H9 (cell line): ENCODE results near the gene OR10A4. TPM values are rescaled to one million over a fixed set of nuclear protein-coding genes. Genes with fewer than 3 reads are reported as not detected.

Experiments
- DNase-seq: peaks from one replicate; pipeline ENCODE4 v3.0.0-alpha.2; 2017
- H2AFZ ChIP-seq: one replicate; pipeline ENCODE4 v1.6.1; 2013; ENCODE audit warnings: mild to moderate bottlenecking, low read length, control low read depth, moderate library complexity
- H2AK5ac ChIP-seq: 2 replicates; pipeline ENCODE4 v1.6.1; 2013; ENCODE audit warnings: low read length, control low read depth, mixed read lengths; ENCODE audit not compliant: insufficient read length
- H2BK120ac ChIP-seq: one replicate; pipeline ENCODE4 v1.6.1; 2013; ENCODE audit warnings: low read depth, mild to moderate bottlenecking, low read length, control low read depth, inconsistent platforms; ENCODE audit not compliant: poor library complexity, severe bottlenecking
- H2BK12ac ChIP-seq: 2 replicates; pipeline ENCODE4 v1.6.1; 2013; ENCODE audit warnings: low read length, control low read depth, mixed read lengths, low read depth; ENCODE audit not compliant: insufficient read length
- H2BK15ac ChIP-seq: 2 replicates; pipeline ENCODE4 v1.6.1; 2013; ENCODE audit warnings: low read depth, low read length, control low read depth
- H2BK20ac ChIP-seq: one replicate; pipeline ENCODE4 v1.6.1; 2013; ENCODE audit warnings: low read depth, mild to moderate bottlenecking, low read length, control low read depth, inconsistent platforms; ENCODE audit not compliant: poor library complexity, severe bottlenecking
- H2BK5ac ChIP-seq: 2 replicates; pipeline ENCODE4 v1.6.1; 2013; ENCODE audit warnings: low read length, control low read depth, mixed read lengths; ENCODE audit not compliant: insufficient read length
- H3K14ac ChIP-seq: 2 replicates; pipeline ENCODE4 v1.6.1; 2013; ENCODE audit warnings: low read length, control low read depth; ENCODE audit not compliant: insufficient read depth
- H3K18ac ChIP-seq: 2 replicates; pipeline ENCODE4 v1.6.1; 2013; ENCODE audit warnings: low read depth, mild to moderate bottlenecking, mixed read lengths, low read length, control low read depth; ENCODE audit not compliant: insufficient read length
- H3K23ac ChIP-seq: 2 replicates; pipeline ENCODE4 v1.6.1; 2013; ENCODE audit warnings: low read length, control low read depth, mixed read lengths, low read depth; ENCODE audit not compliant: insufficient read length
- H3K23me2 ChIP-seq: 2 replicates; pipeline ENCODE4 v1.6.1; 2013; ENCODE audit warnings: low read depth, mild to moderate bottlenecking, mixed read lengths, low read length, control low read depth; ENCODE audit not compliant: insufficient read length, poor library complexity, severe bottlenecking
- H3K27ac ChIP-seq: 2 replicates; pipeline ENCODE4 v1.5.1; 2013; ENCODE audit warnings: low read length, control low read depth, mixed read lengths, low read depth; ENCODE audit not compliant: insufficient read length
- H3K27me3 ChIP-seq: 2 replicates; pipeline ENCODE4 v1.6.1; 2013; ENCODE audit warnings: low read length, control low read depth, inconsistent platforms; ENCODE audit not compliant: insufficient read depth
- H3K4ac ChIP-seq: 2 replicates; pipeline ENCODE4 v1.6.1; 2013; ENCODE audit warnings: low read depth, mild to moderate bottlenecking, control low read depth, inconsistent platforms, low read length, moderate library complexity
- H3K4me1 ChIP-seq: 2 replicates; pipeline ENCODE4 v1.6.1; 2013; ENCODE audit warnings: low read length, control low read depth, inconsistent platforms; ENCODE audit not compliant: insufficient read depth
- H3K4me2 ChIP-seq: 2 replicates; pipeline ENCODE4 v1.6.1; 2013; ENCODE audit warnings: low read length, control low read depth, mixed read lengths; ENCODE audit not compliant: insufficient read length, insufficient read depth
- H3K56ac ChIP-seq: 2 replicates; pipeline ENCODE4 v1.6.1; 2013; ENCODE audit warnings: low read depth, mild to moderate bottlenecking, mixed read lengths, low read length, control low read depth; ENCODE audit not compliant: insufficient read length
- H3K79me1 ChIP-seq: 2 replicates; pipeline ENCODE4 v1.6.1; 2013; ENCODE audit warnings: low read depth, mild to moderate bottlenecking, moderate library complexity, low read length, control low read depth, inconsistent platforms; ENCODE audit not compliant: insufficient read depth, poor library complexity, severe bottlenecking
- H3K79me2 ChIP-seq: 2 replicates; pipeline ENCODE4 v1.6.1; 2013; ENCODE audit warnings: low read length, control low read depth, inconsistent platforms; ENCODE audit not compliant: insufficient read depth
- H3K9ac ChIP-seq: 2 replicates; pipeline ENCODE4 v1.6.1; 2013; ENCODE audit warnings: low read length, control low read depth, mixed read lengths; ENCODE audit not compliant: insufficient read length; ENCODE audit errors: extremely low read depth
- H3K9me3 ChIP-seq: one replicate; pipeline ENCODE4 v1.6.1; 2013; ENCODE audit warnings: low read depth, low read length, inconsistent platforms; ENCODE audit not compliant: control insufficient read depth
- H3T11ph ChIP-seq: one replicate; pipeline ENCODE4 v1.6.1; 2013; ENCODE audit warnings: mild to moderate bottlenecking, low read length, control low read depth, inconsistent platforms
- H4K20me1 ChIP-seq: one replicate; pipeline ENCODE4 v1.6.1; 2013; ENCODE audit not compliant: control insufficient read depth, insufficient read length, insufficient read depth
- H4K5ac ChIP-seq: 2 replicates; pipeline ENCODE4 v1.6.1; 2013; ENCODE audit warnings: low read depth, mild to moderate bottlenecking, mixed read lengths, low read length, control low read depth; ENCODE audit not compliant: insufficient read length
- H4K8ac ChIP-seq: replicated peaks from 2 replicates; pipeline ENCODE4 v1.6.1; 2013; ENCODE audit warnings: low read length, control low read depth, mixed read lengths, low read depth; ENCODE audit not compliant: insufficient read length
- H4K91ac ChIP-seq: 2 replicates; pipeline ENCODE4 v1.6.1; 2013; ENCODE audit warnings: low read depth, mild to moderate bottlenecking, moderate library complexity, mixed read lengths, low read length, control low read depth; ENCODE audit not compliant: insufficient read length
- H3K27ac Mint-ChIP-seq, 3 experiments: 2 replicates in 2 of 3; 3 replicates in 1 of 3; pipeline ENCODE4 v1.8.0; 2020 to 2021; ENCODE audit warnings: mixed read lengths in 3 of 3, mild to moderate bottlenecking in 1 of 3, moderate library complexity in 1 of 3
- H3K27me3 Mint-ChIP-seq: 2 replicates; pipeline ENCODE4 v1.8.0; 2021; ENCODE audit warnings: low read depth, mild to moderate bottlenecking, moderate library complexity, mixed read lengths
- H3K36me3 Mint-ChIP-seq, 3 experiments: 2 replicates in 2 of 3; 3 replicates in 1 of 3; pipeline ENCODE4 v1.8.0; 2020 to 2021; ENCODE audit warnings: low read depth in 3 of 3, mixed read lengths in 3 of 3; ENCODE audit not compliant: insufficient read depth in 1 of 3
- H3K4me1 Mint-ChIP-seq, 2 experiments: 2 replicates each; pipeline ENCODE4 v1.8.0; 2020; ENCODE audit warnings: mixed read lengths in 2 of 2
- H3K4me3 Mint-ChIP-seq, 2 experiments: 2 replicates in 1 of 2; 3 replicates in 1 of 2; pipeline ENCODE4 v1.8.0; 2020 to 2021; ENCODE audit warnings: mild to moderate bottlenecking in 2 of 2, mixed read lengths in 2 of 2, moderate library complexity in 1 of 2
- H3K9me3 Mint-ChIP-seq, 2 experiments: 2 replicates in 1 of 2; 3 replicates in 1 of 2; pipeline ENCODE4 v1.8.0; 2020; ENCODE audit warnings: mild to moderate bottlenecking in 2 of 2, mixed read lengths in 2 of 2, moderate library complexity in 1 of 2
- CTCF ChIP-seq: fragments of 200-600 bp; sonication (generic); conservative IDR thresholded peaks from 3 replicates; pipeline ENCODE4 v1.8.0; 2021; ENCODE audit warnings: antibody characterized with exemption, mild to moderate bottlenecking
- WGBS: extraction: QIAGEN DNeasy Blood & Tissue Kit; methylation state at CpG from one replicate; pipeline ENCODE4 v1.1.7; 2013; ENCODE audit warnings: missing lambda C conversion rate, low lambda C conversion rate, mixed read lengths; ENCODE audit not compliant: insufficient read length; ENCODE audit errors: extremely low coverage; 5-methylcytosine and 5-hydroxymethylcytosine counted together
- total RNA-seq: library from RNA; stranded (reverse); gene quantifications from 2 replicates; pipeline ENCODE4 v1.2.1, GENCODE V29; 2021

Gene OR10A4
- total RNA-seq, 1 experiment from 2014 or later = not detected

GRCh38 chr11:6926208-6927029 lies 50.0 kb downstream of the OR10A4 start, which contains the start of gene ZNF215:
Gene ZNF215 (plus strand): TSS chr11:6926426. CDS start chr11:6932273, 5,847 bp downstream.
- peak within 1 kb of the TSS; percentile 100 for H3K4me2 ChIP-seq
- H3K4me3 Mint-ChIP-seq = peak within 1 kb of the TSS; percentile 96 to 97
- H3K27me3 Mint-ChIP-seq = no peaks in the 10 kb centered on the region
- peaks cover 22 to 23% of the 10 kb centered on the region in 2 experiments for H3K4me1 Mint-ChIP-seq
- peak within 1 kb of the TSS; percentile 3 to 98 (median 86) for H3K27ac Mint-ChIP-seq
- peak within 1 kb of the TSS; percentile 80 for H2AFZ ChIP-seq
- H2BK12ac ChIP-seq = no peak within 1 kb of the TSS
- H4K91ac ChIP-seq = no peak within 1 kb of the TSS
- H3K23ac ChIP-seq = no peak within 1 kb of the TSS
- no peaks in the 10 kb centered on the region for H4K20me1 ChIP-seq
- peaks cover 7% of the 10 kb centered on the region for H3K23me2 ChIP-seq
- peak within 1 kb of the TSS; percentile 88 for H3K18ac ChIP-seq
- H3K9me3 ChIP-seq = no peaks in the 10 kb centered on the region
- peak within 1 kb of the TSS; percentile 2 for H4K8ac ChIP-seq
- H3K4ac ChIP-seq = no peak within 1 kb of the TSS
- H3K9ac ChIP-seq = peak within 1 kb of the TSS; percentile 78
- H3K36me3 Mint-ChIP-seq = peaks cover 5 to 12% (median 10%) of the 10 kb centered on the region in 3 experiments; a peak in 5 of 7 replicates
- no peak for TF ChIP-seq CTCF
- peak within 1 kb of the TSS; percentile 24 for H3T11ph ChIP-seq
- H3K14ac ChIP-seq = peak within 1 kb of the TSS; percentile 80
- H3K9me3 Mint-ChIP-seq = no peaks in the 10 kb centered on the region
- H2BK120ac ChIP-seq = no peak within 1 kb of the TSS
- WGBS = no CpG with 5 or more reads among the region's 61 CpGs
- H3K4me1 ChIP-seq = no peaks in the 10 kb centered on the region; the same call in 1 of the 2 replicates
- no peak within 1 kb of the TSS for H2AK5ac ChIP-seq
- peak within 1 kb of the TSS; percentile 85 for H4K5ac ChIP-seq
- H3K27me3 ChIP-seq = no peaks in the 10 kb centered on the region
- H3K79me2 ChIP-seq = peaks cover 1% of the 10 kb centered on the region; the same call in 1 of the 2 replicates
- H2BK15ac ChIP-seq = no peak within 1 kb of the TSS
- H2BK5ac ChIP-seq = no peak within 1 kb of the TSS
- no peaks in the 10 kb centered on the region for H3K79me1 ChIP-seq
- no peak within 1 kb of the TSS for H2BK20ac ChIP-seq
- peak within 1 kb of the TSS; percentile 53 for H3K27ac ChIP-seq
- peak; percentile 97 for DNase-seq
- no peak within 1 kb of the TSS for H3K56ac ChIP-seq
